GM18951 (cell line): ENCODE data around the gene ZC3H12A.

Experiments used
- POLR2A ChIP-seq: IDR thresholded peaks from 4 replicates; pipeline ENCODE4 v1.6.1; 2011; ENCODE audit warnings: mild to moderate bottlenecking; ENCODE audit not compliant: insufficient read length, insufficient read depth; ENCODE audit errors: extremely low read depth
- in situ Hi-C: fragments of 300-500 bp; cut with MboI; formaldehyde crosslinking; loops from one replicate; pipeline ENCODE4 v1.12.0; 2022; ENCODE audit warnings: low sequenced_read_pairs, mixed read lengths, inconsistent platforms; ENCODE audit not compliant: unreplicated experiment

The ZC3H12A gene

DNA sequence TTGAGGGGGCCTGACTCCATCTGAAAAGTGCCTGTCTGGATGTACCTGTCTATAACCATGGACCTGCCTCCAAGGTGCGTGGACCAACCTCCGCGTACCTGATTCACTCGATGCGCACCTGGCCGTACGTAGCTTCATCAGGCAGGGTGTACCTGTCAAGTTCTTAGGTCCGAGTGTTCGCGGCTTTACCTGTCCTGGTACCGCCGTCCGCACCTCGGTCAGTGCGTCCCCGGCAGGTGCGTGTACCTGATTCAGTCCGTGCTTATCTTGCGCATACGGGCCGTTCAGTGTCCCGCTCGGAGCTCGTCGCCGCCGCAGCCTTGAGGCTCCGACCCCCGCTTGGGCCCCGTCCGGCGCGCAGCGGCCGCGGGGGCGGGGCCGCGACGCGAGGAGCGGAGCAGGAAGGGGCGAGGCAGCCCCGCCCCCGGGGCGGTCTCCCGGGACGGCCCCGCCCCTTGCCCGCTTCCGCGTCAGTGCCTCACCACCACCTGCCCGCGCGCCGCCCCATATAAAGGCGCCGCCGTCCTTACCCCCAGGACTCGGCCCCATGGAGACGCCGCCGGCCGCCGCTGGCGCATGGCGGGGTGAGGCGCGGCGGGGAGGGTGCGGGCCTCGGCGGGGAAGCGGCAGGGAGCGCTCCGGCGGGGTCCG lies at the start of gene ZC3H12A:
TSS of gene ZC3H12A (plus strand) at position 535 of the 651 bp plus-strand sequence. CDS start 917 bp downstream, outside the sequence.
- peak; percentile 100 for TF ChIP-seq POLR2A
- in situ Hi-C loops: no loop called here

DNA sequence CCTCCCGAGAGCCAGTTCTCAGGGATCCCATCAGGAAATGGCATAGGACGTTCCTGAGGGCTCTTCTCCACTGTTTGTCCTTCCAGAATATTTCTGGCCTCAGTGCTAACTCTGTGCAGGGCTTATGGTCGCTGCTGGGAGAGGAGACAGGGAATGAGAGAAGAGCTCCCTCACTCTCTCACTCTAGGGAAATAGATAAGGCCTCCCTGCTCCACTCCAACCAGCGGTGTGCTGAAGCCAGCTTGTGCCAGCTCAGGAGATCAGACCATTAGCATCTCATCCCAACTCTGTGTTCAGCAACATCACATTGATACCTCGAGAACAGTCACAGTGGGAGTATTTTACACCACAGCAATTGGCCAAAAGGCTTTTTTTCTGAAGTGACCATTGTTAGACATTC lies 49.2 kb upstream of the ZC3H12A start:
- TF ChIP-seq POLR2A: no peak
- in situ Hi-C loops: no loop called here

DNA sequence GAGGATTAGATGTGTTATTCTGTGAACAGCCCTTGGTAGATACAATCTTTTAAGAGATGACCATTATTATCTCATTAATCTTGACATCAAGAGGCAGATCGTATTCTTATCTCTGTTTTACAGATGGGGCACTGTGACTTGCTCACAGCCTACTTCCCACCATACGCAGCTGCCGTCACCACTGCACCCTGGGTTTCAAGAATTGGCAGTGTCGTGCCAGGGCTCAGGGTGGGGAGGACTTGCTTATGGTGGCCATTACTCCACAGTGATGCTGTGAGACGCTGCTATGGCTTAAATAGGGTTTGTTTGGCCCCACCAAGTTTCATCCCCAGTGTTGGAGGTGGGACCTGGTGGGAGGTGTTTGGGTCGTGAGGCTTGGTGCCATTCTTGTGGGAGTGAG lies 45.4 kb upstream of the ZC3H12A start:
- in situ Hi-C loops: no loop called here
- TF ChIP-seq POLR2A: no peak

DNA sequence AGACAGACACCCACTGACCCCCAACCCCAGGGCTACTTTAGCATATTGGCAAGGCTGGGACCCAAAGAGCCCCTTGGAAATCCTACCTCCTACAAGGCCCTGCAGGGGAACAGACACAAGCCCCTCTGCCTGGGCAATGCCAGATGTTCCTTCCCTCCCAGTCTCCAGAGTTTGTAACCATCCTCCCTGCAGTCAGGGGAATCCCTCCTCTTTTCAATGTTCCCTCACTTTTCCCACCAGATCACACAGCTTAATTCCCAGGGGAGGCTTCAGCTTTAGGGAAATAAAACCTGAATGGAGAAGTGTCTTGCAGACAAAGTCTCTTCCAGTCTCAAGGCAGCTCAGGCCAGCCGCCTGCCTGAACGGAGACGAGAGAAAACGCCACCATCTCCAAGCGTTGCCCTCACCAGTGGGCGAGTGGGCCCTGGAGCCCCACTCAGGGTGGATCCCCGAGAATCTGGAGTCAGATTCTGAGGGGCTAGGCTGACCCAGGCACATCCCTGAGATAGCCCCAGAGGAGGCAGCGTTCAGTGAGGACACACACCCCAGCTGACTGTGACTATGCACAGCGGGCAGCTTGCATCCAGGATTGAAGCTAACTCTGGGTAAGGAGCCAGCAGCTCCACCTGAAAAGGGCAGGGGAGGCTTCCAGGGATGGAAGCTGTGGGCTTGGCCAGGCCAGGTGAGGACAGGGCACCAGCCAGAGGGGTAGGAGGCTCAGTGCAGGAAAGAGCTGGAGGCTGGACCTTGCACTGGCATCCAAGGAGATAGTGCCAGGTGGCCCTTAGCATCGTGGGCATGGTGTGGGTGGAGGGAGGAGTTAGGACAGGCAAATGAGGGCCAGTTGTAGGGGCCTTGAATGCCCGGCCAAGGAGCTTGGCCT lies 44.0 kb upstream of the ZC3H12A start:
- in situ Hi-C loops: no loop called here

DNA sequence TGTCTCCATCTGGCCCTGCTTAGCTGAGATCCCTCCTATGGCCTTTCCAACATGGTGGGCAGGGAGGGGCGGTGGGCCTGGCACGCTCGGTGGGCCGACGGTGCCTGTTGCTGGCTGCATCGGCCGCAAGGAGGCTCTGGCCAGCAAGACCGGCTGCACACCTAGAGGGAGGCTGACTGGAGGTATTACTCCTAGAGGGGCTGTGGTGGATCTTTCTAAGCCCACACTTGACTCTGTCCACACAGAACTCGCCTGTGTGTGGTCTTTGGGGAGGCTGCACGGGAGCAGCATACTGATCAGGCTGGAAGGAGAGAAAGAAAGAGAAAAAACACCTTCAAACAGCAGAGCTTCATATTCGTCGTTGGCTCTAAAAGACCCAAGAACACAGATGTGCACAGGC lies 41.7 kb upstream of the ZC3H12A start:
- TF ChIP-seq POLR2A: no peak
- in situ Hi-C loops: no loop called here

More for the DNA sequence above, 44.0 kb upstream of the ZC3H12A start:
- no peak for TF ChIP-seq POLR2A

DNA sequence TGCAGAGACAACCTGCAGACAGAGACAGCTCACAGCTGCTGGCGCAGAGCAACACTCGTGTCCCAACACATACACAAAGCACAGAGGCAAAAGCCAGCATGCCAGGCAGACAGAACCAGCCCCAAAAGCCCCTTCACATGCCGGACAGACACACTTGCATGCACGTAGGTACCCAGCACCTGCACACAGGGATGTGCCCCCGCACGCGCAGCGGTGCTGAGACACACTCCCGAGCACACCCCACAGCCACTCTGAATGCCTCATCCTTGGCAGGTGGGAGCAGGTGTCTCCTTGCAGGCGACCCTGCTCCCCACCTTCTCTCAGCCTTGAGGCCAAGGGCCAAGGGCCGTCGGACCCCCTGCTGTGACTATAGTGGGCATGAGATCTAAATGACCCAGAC lies 41.2 kb upstream of the ZC3H12A start:
- in situ Hi-C loops: no loop called here
- TF ChIP-seq POLR2A: no peak

DNA sequence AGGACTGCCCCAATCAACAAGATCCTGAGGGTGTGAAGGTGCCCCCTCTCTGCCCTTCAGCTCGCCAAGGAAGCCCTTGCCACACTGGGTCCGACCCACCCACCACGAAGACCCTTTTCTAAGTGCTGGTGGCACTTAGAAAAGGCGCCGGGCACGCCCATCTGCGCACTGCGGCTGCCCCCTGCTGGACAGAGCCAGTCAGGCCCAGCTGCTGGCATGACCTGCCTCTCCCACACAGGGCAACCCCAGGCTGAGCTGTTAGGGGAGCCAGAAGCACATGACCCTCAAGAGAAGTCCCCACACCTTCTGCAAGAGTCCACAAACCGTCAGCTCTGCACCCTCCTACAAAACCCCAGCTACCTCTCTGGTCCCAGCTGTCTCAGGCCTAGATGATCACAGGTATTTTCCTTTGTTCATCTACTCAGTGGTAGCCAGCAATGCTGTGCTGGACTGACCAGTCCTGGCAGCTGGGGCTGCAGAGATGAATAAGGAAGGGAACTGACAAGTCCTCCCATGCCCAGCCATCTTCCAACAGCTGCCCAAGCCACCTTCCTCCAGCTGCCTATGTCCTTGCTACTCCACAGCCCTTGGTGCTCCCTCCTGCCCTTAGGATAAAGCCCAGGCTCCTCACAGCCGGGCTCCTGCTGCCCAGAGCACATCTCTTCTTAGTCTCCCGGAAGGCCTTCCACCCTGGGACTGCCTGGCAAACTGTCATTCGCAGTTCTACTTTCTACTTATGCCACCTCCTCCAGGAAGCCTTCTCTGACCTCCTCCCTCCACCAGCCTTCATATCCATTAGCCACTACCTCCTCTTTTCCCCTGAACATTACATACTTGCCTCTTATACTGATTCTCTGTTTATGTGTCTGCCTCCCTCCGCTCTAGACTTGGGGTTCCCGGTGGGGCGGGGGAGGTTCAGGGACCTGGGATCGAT lies 39.8 kb upstream of the ZC3H12A start:
- TF ChIP-seq POLR2A: no peak
- in situ Hi-C loops: no loop called here

DNA sequence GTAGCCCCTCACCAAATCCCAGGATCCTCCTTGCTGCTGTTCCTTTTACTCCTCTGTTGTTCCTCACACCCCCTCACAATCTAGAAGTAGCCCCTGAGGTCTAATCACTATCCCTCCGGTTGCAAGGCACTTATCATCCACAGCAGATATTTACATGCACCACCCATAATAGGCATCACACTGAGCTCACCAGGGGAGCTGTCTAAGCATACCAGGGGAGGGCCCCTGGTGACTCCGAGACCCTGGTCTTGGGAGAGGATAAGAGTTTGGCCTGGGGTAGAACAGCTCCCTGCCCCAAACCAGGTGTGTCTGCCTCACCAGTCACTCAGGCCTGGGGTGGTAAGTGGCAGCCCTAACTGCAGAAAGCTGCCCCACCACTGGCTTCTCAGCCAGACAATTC lies 37.3 kb upstream of the ZC3H12A start:
- in situ Hi-C loops: no loop called here
- no peak for TF ChIP-seq POLR2A

DNA sequence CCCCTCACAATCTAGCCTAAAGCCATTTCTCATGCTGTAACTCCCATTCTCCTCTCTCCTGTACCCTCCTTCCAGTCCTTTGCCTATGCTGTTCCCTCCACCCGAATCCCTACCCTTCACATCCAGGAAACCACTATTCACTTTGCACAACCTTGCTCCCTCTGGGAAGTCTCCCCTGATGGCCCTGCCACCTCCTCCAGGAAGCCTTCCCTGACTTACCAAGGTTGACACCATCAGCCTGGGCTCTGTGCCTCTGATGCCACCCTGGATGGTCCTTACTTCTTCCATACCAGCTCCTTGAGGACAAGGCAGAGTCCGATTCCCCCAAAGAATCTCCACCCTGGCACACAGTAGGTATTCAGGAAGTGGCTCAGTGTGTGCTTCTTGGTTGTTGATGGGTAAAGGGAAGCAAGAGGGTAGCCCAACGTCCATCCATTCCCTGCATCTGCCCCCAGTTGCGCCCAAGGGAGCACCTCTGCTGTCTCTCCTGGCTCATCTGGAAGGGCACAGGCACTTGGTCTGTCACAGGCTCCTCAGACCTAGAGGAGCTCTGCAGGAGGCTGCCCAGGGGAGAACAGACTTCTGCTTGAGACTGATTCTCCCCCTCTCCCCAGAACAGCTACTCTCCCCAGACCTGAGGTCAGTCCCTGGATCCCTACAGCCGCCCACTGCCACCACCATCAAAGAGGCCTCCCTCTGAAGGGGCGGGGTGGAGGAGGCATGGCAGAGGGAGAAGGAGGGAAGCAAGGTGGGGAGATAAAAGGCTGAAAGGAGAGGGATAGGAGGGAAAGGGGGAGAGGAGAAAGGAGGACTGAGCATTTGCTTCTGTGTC lies 36.1 kb upstream of the ZC3H12A start:
- in situ Hi-C loops: no loop called here
- TF ChIP-seq POLR2A: no peak

DNA sequence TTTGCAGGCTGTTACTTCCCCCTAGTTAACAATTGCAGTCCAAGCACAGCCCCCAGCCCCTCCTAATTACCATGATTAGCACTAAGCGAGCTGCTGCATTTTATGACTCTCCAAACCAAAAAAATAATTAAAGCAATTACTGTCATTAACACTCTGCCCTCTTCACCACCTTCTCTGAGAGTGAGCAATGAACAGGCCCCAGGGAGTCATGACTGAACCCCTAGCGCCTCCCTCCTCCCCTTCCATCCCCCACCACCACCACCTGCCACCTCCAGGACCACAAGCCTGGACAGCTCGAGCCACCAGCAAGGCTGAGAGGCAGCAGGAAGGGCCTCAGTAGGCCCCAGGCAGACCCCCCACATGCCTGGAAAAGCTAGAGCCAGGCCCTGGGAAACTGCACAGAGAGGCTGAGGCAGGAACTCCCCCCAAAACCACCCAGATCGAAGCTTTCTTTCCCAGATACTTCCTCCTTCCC lies 35.5 kb upstream of the ZC3H12A start:
- in situ Hi-C loops: no loop called here
- no peak for TF ChIP-seq POLR2A

DNA sequence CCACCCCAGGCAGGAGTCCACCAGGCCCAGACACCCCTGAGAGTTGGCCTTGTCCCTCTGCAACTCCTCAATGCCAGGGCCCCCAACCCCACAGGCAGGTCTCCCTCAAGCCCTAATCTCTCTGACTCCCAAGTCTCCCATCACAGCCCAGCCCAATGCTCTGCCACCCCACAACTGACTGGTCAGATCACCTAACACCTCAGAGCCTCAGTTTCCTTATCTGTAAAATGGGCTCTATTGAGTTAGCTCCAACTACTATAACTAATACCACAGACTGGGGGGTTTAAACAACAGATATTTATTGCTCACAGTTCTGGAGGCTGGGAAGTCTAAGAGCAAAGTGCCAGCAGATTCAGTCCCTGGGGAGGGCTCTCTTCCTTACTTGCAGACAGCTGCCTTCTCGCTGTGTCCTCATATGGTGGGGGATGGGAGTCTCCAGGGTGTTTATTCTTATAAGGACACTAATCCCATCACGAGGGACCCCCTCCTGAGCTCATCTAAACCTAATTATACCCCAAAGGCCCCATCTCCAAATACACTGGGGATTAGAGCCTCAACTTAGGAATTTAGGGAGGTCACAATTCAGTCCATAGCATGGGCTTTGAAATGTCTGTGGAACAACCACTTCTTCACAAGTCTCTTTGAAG lies 34.9 kb upstream of the ZC3H12A start:
- TF ChIP-seq POLR2A: no peak
- in situ Hi-C loops: no loop called here

DNA sequence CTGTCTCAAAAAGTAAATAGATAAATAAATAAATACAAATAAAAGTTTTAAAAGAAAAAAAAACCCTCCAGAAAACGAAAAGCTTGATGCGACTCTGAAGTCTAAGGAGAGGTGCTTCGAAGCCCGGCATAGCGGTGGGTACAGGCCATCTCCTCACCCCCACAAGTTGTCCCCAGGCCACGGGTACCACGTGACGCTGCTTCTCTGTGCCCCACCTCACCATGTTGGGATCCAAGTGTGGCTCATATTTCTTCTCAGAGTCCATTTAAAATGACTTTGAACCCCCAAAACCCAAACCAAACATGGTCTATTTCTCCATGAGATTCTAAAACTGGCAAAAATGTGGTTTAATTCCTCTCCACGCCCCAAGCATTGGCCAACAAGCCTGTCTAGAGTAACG lies 32.9 kb upstream of the ZC3H12A start:
- in situ Hi-C loops: no loop called here
- no peak for TF ChIP-seq POLR2A

DNA sequence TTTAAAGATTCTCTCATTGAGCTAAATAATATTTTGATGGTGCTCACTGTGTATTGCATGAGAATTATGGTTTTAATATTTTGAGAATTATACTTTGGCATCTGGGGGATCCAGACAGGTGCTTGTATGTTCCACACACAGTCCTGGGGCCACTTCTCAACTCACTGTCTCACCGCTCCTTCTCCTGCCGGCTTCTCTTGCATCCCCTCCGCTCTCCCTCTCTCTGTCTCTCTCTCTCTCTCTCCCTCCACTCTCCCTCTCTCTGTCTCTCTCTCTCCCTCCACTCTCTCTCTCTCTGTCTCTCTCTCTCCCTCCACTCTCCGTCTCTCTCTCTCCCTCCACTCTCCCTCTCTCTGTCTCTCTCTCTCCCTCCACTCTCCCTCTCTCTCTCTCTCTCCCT lies 32.2 kb upstream of the ZC3H12A start:
- in situ Hi-C loops: no loop called here
- TF ChIP-seq POLR2A: no peak
